Measurements from ENCODE around the gene RASL10B. TPM values are rescaled to one million over a fixed set of nuclear protein-coding genes. Genes with fewer than 3 reads are reported as not detected.

Gene RASL10B
- total RNA-seq, 4 donors from 2014 or later = 4.7 to 13.8 (median 10.0) TPM

DNA sequence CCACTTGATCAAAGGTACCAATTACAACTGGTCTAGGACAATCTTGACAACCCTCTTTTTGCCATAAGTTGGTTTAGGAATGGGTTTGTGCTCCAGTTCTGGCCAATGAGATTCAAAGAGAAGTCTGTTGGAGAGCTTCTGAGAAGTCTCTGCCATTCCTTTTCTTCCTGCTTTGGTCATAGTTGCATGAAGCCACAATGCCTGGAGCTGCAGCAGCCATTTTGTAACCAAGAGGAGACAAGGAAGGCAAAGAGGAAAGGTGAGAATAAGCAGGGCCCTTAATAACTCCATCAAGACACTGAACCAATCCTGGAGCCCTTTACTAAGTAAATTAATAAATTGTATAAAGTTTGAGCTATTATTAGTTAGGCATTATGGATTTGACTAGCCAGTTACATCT lies 25.8 kb downstream of the RASL10B start:
- ATAC-seq = no peak
- Histone ChIP-seq H3K27me3 (no peaks in the 10 kb centered on the region), H3K4me1 (peaks cover 0 to 4% of the 10 kb centered on the region in 2 donors), H3K4me3 (no peak overlapping the region), H3K27ac (no peak overlapping the region), H3K9me3 (no peaks in the 10 kb centered on the region), H3K36me3 (no peaks in the 10 kb centered on the region)
- TF ChIP-seq POLR2A (IDR thresholded peaks at IDR 0.05) = no peak
- TF ChIP-seq, protein P1, sequence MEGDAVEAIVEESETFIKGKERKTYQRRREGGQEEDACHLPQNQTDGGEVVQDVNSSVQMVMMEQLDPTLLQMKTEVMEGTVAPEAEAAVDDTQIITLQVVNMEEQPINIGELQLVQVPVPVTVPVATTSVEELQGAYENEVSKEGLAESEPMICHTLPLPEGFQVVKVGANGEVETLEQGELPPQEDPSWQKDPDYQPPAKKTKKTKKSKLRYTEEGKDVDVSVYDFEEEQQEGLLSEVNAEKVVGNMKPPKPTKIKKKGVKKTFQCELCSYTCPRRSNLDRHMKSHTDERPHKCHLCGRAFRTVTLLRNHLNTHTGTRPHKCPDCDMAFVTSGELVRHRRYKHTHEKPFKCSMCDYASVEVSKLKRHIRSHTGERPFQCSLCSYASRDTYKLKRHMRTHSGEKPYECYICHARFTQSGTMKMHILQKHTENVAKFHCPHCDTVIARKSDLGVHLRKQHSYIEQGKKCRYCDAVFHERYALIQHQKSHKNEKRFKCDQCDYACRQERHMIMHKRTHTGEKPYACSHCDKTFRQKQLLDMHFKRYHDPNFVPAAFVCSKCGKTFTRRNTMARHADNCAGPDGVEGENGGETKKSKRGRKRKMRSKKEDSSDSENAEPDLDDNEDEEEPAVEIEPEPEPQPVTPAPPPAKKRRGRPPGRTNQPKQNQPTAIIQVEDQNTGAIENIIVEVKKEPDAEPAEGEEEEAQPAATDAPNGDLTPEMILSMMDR (IDR thresholded peaks at IDR 0.05 in 4 of 5, conservative IDR thresholded peaks at IDR 0.05 in 1 of 5) = no peak
- in situ Hi-C loops (cut with MboI; ENCODE audit: low sequenced_read_pairs in 4 of 4) = loop anchor here in 1 of 4 donors (10.0 kb wide), 1 partner anchor 48 kb away; the partner anchor contains the start of gene TAF15
- DNase-seq = no peak
- intact Hi-C loops (cut with DNase I; ENCODE audit: low total_unique reads) = no loop called here

DNA sequence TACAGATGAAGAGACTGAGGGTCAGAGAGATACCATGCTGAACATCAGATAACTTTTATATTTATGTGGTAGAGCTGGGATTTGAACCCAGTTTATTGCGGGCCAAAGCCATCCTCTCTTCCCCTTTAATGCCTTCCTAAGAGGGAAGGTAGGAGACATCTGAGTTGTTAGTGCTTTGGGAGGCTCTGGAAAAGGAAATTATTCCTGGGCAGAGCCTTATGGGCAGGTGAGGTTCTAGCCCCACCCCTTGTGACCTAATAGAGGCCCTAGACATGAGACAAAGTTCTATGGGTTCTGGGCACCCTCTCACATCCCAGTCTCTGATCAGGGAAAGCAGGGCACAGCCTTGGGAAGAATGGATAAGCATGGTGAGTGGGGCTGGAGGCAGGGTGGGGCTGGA lies 29.1 kb downstream of the RASL10B start, which contains the start of gene C17orf50:
Gene C17orf50 (plus strand): TSS at position 301 of the 400 bp plus-strand sequence. CDS start 55 bp downstream, at position 356.
- no peaks in the 10 kb centered on the region for H3K9me3 ChIP-seq
- H3K27ac ChIP-seq = no peak within 1 kb of the TSS
- no peaks in the 10 kb centered on the region for H3K27me3 ChIP-seq
- no peak for TF ChIP-seq POLR2A (IDR thresholded peaks at IDR 0.05)
- TF ChIP-seq, protein P1 (IDR thresholded peaks at IDR 0.05 in 4 of 5, conservative IDR thresholded peaks at IDR 0.05 in 1 of 5) = no peak
- peaks cover 9 to 11% of the 10 kb centered on the region in 2 donors for H3K4me1 ChIP-seq
- H3K4me3 ChIP-seq = no peak within 1 kb of the TSS
- no peak for DNase-seq
- H3K36me3 ChIP-seq = no peaks in the 10 kb centered on the region
- in situ Hi-C loops (cut with MboI; ENCODE audit: low sequenced_read_pairs in 4 of 4) (loop anchor here in 1 of 4 donors (5.0 kb wide), 1 partner anchor 47 kb away; the partner anchor contains the start of gene TAF15), intact Hi-C loops (cut with DNase I; ENCODE audit: low total_unique reads) (loop anchor here (5.0 kb wide), 1 partner anchor 722 kb away; no protein-coding TSS in a partner anchor)
- no peak for ATAC-seq

DNA sequence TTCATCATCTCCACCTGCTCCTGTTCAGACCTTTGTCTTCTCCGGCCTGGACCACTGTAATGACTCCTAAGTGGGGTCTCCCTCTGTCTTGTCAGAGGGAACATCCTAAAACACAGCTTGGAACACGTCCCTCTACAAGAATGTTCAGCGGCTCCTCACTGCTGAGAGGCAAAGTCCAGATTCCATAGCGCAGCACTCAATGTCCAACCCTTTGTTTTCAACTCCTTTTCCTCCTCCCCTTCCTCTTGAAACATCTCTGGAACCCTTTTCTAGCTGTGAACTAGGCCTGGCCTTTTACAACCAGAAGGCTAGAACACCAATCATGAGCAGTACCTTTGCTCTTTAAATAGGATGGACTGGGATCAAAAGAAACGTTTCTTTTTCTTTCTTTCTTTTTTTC lies 30.2 kb downstream of the RASL10B start:
- H3K4me1 ChIP-seq = peaks cover 9 to 11% of the 10 kb centered on the region in 2 donors
- in situ Hi-C loops (cut with MboI; ENCODE audit: low sequenced_read_pairs in 4 of 4) = loop anchor here in 1 of 4 donors (5.0 kb wide), 1 partner anchor 46 kb away; the partner anchor contains the start of gene TAF15
- no peaks in the 10 kb centered on the region for H3K27me3 ChIP-seq
- TF ChIP-seq, protein P1 (IDR thresholded peaks at IDR 0.05 in 4 of 5, conservative IDR thresholded peaks at IDR 0.05 in 1 of 5) = no peak
- TF ChIP-seq POLR2A (IDR thresholded peaks at IDR 0.05) = no peak
- no peaks in the 10 kb centered on the region for H3K36me3 ChIP-seq
- H3K9me3 ChIP-seq = no peaks in the 10 kb centered on the region
- ATAC-seq = no peak
- intact Hi-C loops (cut with DNase I; ENCODE audit: low total_unique reads) = loop anchor here (5.0 kb wide), 1 partner anchor 721 kb away; no protein-coding TSS in a partner anchor
- H3K4me3 ChIP-seq = no peak overlapping the region
- no peak overlapping the region for H3K27ac ChIP-seq
- DNase-seq = no peak

DNA sequence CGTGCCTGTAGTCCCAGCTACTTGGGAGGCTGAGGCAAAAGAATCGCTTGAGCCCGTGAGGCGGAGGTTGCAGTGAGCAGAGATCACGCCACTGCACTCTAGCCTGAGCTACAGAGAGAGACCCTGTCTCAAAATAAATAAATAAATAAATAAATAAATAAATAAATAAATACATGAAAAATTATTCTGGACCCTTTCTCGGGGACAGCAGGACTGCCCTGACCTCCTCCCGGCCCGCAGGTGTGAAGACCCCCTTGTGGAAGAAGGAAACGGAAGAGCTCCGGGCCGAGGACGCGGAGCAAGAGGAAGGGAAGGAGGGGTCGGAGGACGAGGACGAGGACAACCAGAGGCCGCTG lies 32.3 kb downstream of the RASL10B start:
- intact Hi-C loops (cut with DNase I; ENCODE audit: low total_unique reads) (loop anchor here (1.0 to 5.0 kb wide), 2 partner anchors 46 to 719 kb away; partner anchors contain the start of gene TAF15), in situ Hi-C loops (cut with MboI; ENCODE audit: low sequenced_read_pairs in 4 of 4) (loop anchor here in 1 of 4 donors (5.0 kb wide), 1 partner anchor 44 kb away; the partner anchor contains the start of gene TAF15)
- ATAC-seq (no peak), DNase-seq (no peak)
- no peaks in the 10 kb centered on the region for H3K27me3 ChIP-seq
- TF ChIP-seq, protein P1 (IDR thresholded peaks at IDR 0.05 in 4 of 5, conservative IDR thresholded peaks at IDR 0.05 in 1 of 5) = no peak
- TF ChIP-seq POLR2A (IDR thresholded peaks at IDR 0.05) = no peak
- no peaks in the 10 kb centered on the region for H3K9me3 ChIP-seq
- H3K27ac ChIP-seq = peak overlapping the region in 2 of 4 donors; percentile 43 to 50
- no peaks in the 10 kb centered on the region for H3K36me3 ChIP-seq
- H3K4me3 ChIP-seq = peak overlapping the region; percentile 58 to 72 (median 64)
- H3K4me1 ChIP-seq = peaks cover 9 to 11% of the 10 kb centered on the region in 2 donors

Data from gastrocnemius medialis (tissue), 4 donors.